ENCODE data around the gene SELENOP.

The SELENOP gene

DNA sequence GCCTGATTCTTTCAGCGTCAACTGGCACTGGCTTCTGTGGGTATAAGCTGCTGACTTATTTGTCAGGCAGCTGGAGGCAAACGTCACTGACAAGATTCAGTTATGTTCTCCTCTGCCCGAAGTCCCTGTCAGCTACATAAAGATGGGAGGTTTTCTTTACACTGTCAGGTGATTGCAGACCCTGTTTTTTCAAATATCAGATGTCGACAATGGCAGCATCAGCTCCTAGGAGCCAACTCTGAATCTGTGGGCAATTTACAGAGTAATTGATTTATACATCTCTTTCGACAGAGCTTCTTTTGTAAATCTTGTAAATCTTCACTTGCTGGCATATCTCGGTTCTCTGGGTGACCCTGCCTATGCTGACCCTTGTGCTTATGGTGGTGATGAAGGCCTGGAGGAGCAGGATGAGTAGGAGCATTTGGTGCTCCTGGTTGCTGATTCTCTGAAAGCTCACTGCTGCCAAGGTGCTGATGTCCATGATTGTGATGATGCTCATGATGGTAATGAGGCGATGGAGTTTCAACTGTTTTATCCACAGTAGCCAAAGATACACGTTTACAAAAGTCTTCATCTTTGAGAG lies 10.9 kb downstream of the SELENOP start:
- CTCF ChIA-PET: interaction anchor here (1.4 kb wide), 1 partner anchor 9 kb away, joined by 5 read pairs; no protein-coding TSS in a partner anchor
- POLR2A ChIA-PET: no interaction called here
- H3K4me3 ChIP-seq (ENCODE audit: low read depth, low read length): no peak overlapping the region
- TF ChIP-seq, protein P1, sequence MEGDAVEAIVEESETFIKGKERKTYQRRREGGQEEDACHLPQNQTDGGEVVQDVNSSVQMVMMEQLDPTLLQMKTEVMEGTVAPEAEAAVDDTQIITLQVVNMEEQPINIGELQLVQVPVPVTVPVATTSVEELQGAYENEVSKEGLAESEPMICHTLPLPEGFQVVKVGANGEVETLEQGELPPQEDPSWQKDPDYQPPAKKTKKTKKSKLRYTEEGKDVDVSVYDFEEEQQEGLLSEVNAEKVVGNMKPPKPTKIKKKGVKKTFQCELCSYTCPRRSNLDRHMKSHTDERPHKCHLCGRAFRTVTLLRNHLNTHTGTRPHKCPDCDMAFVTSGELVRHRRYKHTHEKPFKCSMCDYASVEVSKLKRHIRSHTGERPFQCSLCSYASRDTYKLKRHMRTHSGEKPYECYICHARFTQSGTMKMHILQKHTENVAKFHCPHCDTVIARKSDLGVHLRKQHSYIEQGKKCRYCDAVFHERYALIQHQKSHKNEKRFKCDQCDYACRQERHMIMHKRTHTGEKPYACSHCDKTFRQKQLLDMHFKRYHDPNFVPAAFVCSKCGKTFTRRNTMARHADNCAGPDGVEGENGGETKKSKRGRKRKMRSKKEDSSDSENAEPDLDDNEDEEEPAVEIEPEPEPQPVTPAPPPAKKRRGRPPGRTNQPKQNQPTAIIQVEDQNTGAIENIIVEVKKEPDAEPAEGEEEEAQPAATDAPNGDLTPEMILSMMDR (IDR thresholded peaks at IDR 0.05; ENCODE audit: insufficient read depth, low read length, missing control alignments): no peak
- DNase-seq (ENCODE audit: low read depth, low spot score): no peak

DNA sequence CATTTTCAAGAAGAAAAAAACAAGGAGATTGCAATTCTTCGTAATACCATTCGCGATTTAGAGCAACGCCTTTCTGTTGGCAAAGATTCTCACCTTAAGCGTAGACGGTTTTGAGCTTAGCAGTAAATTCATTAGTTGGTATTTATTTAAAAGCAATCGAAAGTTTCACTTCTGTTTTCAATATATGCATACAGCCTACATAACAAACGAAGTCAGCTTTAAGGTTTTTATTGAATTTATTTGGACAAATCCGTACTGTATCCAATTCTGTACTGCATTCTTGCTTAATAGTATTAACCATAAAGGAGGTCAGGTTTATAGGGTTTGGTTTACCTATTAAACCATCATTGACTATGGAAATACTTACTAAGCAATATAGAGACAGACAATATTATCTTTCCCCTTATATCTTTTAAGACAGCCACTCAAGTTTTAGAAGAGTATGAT lies 12.0 kb downstream of the SELENOP start:
- H3K4me3 ChIP-seq (ENCODE audit: low read depth, low read length): no peak overlapping the region
- DNase-seq (ENCODE audit: low read depth, low spot score): no peak
- TF ChIP-seq, protein P1 (IDR thresholded peaks at IDR 0.05; ENCODE audit: insufficient read depth, low read length, missing control alignments): no peak
- ChIA-PET POLR2A (no interaction called here), CTCF (no interaction called here)

GRCh38 chr5:42799241-42799608 lies 12.5 kb downstream of the SELENOP start:
- POLR2A ChIA-PET: no interaction called here
- CTCF ChIA-PET: no interaction called here
- TF ChIP-seq, protein P1 (IDR thresholded peaks at IDR 0.05; ENCODE audit: insufficient read depth, low read length, missing control alignments): no peak
- no peak overlapping the region for H3K4me3 ChIP-seq (ENCODE audit: low read depth, low read length)
- no peak for DNase-seq (ENCODE audit: low read depth, low spot score)

- H3K4me3 ChIP-seq (ENCODE audit: low read depth, low read length): no peak overlapping the region
- DNase-seq (ENCODE audit: low read depth, low spot score): no peak
- POLR2A ChIA-PET: no interaction called here
- CTCF ChIA-PET: no interaction called here
- TF ChIP-seq, protein P1 (IDR thresholded peaks at IDR 0.05; ENCODE audit: insufficient read depth, low read length, missing control alignments): no peak
Measured at GRCh38 chr5:42798284-42799240, 13.1 kb downstream of the SELENOP start.

DNA sequence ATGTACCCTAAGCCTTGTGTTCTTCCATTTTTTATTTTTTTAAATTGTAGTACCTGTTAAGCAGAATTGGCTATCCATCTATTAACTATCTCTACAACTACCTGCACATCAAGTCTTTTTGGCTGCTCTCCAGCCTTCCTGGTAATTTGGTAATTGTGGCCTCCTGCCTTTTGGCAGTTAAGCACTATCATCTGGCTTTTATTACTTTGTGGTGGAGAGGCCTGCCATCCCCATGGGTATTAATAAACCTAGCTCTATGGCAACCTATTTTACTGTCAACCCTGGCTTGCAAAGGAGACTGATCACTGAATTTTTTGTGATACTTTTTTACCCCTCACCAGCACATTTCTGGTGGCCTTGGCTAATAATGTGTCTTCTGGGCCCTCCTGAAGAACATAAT lies 20.5 kb downstream of the SELENOP start:
- CTCF ChIA-PET: interaction anchor here (1.2 kb wide), 1 partner anchor 24 kb away, joined by 4 read pairs; no protein-coding TSS in a partner anchor
- POLR2A ChIA-PET: no interaction called here
- no peak for DNase-seq (ENCODE audit: low read depth, low spot score)
- no peak overlapping the region for H3K4me3 ChIP-seq (ENCODE audit: low read depth, low read length)
- TF ChIP-seq, protein P1 (IDR thresholded peaks at IDR 0.05; ENCODE audit: insufficient read depth, low read length, missing control alignments): no peak

GRCh38 chr5:42787845-42788244 lies 23.8 kb downstream of the SELENOP start:
- no peak for DNase-seq (ENCODE audit: low read depth, low spot score)
- no peak overlapping the region for H3K4me3 ChIP-seq (ENCODE audit: low read depth, low read length)
- ChIA-PET CTCF (no interaction called here), POLR2A (no interaction called here)
- TF ChIP-seq, protein P1 (IDR thresholded peaks at IDR 0.05; ENCODE audit: insufficient read depth, low read length, missing control alignments): no peak
